Measurements from ENCODE around the gene GSTM4.

DNA sequence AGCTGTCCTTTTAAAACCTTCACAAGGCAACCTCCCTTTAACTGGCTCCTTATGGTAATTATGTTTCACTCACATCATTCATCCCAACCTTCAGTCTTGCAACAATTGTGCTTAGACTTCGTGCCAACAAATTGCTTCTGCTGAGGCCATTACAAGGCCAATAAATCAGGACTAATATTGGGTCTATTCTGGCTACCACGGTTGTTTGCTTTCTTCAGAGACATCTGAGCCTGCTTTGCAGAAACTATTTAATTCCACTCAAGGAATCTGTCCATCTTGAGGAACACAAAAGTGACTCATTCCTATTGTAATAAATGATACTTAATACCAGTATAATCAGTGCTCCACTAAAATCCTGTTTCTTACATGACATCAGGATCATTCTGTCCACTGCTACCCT, 2.6 kb upstream of the GSTM4 start:
- no peak for TF ChIP-seq CTCF (conservative IDR thresholded peaks at IDR 0.05)
- TF ChIP-seq EZH2 (IDR thresholded peaks at IDR 0.05; ENCODE audit: low read depth), result no peak

Data from PC-9 (cell line).